AG04450 (cell line): Measurements from ENCODE around the gene PIK3AP1. TPM values are rescaled to one million over a fixed set of nuclear protein-coding genes. Genes with fewer than 3 reads are reported as not detected.

Source experiments
- CTCF ChIA-PET: fragments of 300-600, 350-600 bp; formaldehyde crosslinking; extraction: SDS; loops from one replicate; lab custom pipeline; 2022; ENCODE audit warnings: antibody characterized with exemption, inconsistent platforms; lab: Charles Lee
- POLR2A ChIA-PET: fragments of 350-600 bp; formaldehyde crosslinking; extraction: SDS; loops from one replicate; lab custom pipeline; 2021; ENCODE audit warnings: antibody characterized with exemption, inconsistent platforms; lab: Yijun Ruan, JAX
- DNase-seq: peaks from one replicate; pipeline ENCODE4 v3.0.0-alpha.2; 2011; ENCODE audit warnings: low read depth, low spot score
- H3K27ac ChIP-seq: one replicate; pipeline ENCODE4 v1.5.1; 2012; ENCODE audit warnings: low read depth, low read length, control low read depth
- H3K27me3 ChIP-seq: one replicate; pipeline ENCODE4 v1.6.0; 2012; ENCODE audit warnings: low read length; ENCODE audit not compliant: control insufficient read depth, insufficient read depth
- H3K4me3 ChIP-seq: 2 replicates; pipeline ENCODE4 v1.5.1; 2011; ENCODE audit warnings: mild to moderate bottlenecking, low read depth, low read length, control low read depth
- H3K9me3 ChIP-seq: 2 replicates; pipeline ENCODE4 v1.5.1; 2012; ENCODE audit warnings: low read length; ENCODE audit not compliant: control insufficient read depth, insufficient read depth
- CTCF ChIP-seq: IDR thresholded peaks from 2 replicates; pipeline ENCODE4 v1.5.1; 2011; ENCODE audit warnings: low read depth, low read length, control low read depth, inconsistent platforms
- polyA plus RNA-seq: library from polyadenylated mRNA; depleted of rRNA; stranded (reverse); fragments of >200 nt; gene quantifications from 2 replicates; pipeline ENCODE4 v1.2.3, GENCODE V29; 2011

The PIK3AP1 gene
- polyA plus RNA-seq, 1 experiment: 0.05 TPM

- POLR2A ChIA-PET: no interaction called here
- CTCF ChIA-PET: no interaction called here
- no peak overlapping the region for H3K27ac ChIP-seq
- peaks cover 19% of the 10 kb centered on the region for H3K27me3 ChIP-seq
- no peaks in the 10 kb centered on the region for H3K9me3 ChIP-seq
- H3K4me3 ChIP-seq: no peak overlapping the region
- TF ChIP-seq CTCF: no peak
- DNase-seq: no peak
These were observed 124.6 kb downstream of the PIK3AP1 start for GRCh38 chr10:96595741-96596140.

- TF ChIP-seq CTCF: no peak
- ChIA-PET POLR2A (no interaction called here), CTCF (interaction anchor here (0.7 kb wide), 1 partner anchor 26 kb away, joined by 5 read pairs; no protein-coding TSS in a partner anchor)
- H3K9me3 ChIP-seq: no peaks in the 10 kb centered on the region
- H3K4me3 ChIP-seq: no peak overlapping the region
- H3K27me3 ChIP-seq: peaks cover 4% of the 10 kb centered on the region
- H3K27ac ChIP-seq: no peak overlapping the region
- DNase-seq: no peak
These were observed 128.4 kb downstream of the PIK3AP1 start for GRCh38 chr10:96591946-96592345.

- Histone ChIP-seq H3K27ac (no peak overlapping the region), H3K9me3 (no peaks in the 10 kb centered on the region; the same call in 1 of the 2 replicates), H3K27me3 (no peaks in the 10 kb centered on the region), H3K4me3 (no peak overlapping the region)
- no peak for DNase-seq
- no peak for TF ChIP-seq CTCF
- ChIA-PET CTCF (interaction anchor here (0.7 to 1.9 kb wide), 2 partner anchors 14 to 75 kb away, joined by 3 to 4 read pairs; partner anchors contain the start of gene TLL2), POLR2A (no interaction called here)
These were observed 131.5 kb downstream of the PIK3AP1 start for GRCh38 chr10:96588616-96589419.

- no peak for TF ChIP-seq CTCF
- peak overlapping the region; percentile 92 for H3K4me3 ChIP-seq
- ChIA-PET CTCF (interaction anchor here (1.0 to 1.9 kb wide), 2 partner anchors 53 to 75 kb away, joined by 3 to 8 read pairs; partner anchors contain the start of gene TLL2), POLR2A (no interaction called here)
- no peak for DNase-seq
- no peak overlapping the region for H3K27ac ChIP-seq
- no peaks in the 10 kb centered on the region for H3K27me3 ChIP-seq
- no peaks in the 10 kb centered on the region; the same call in 1 of the 2 replicates for H3K9me3 ChIP-seq
These were observed 132.2 kb downstream of the PIK3AP1 start for GRCh38 chr10:96588060-96588554.
